ENCODE results near the gene OGDHL.

- TF ChIP-seq, protein P1, sequence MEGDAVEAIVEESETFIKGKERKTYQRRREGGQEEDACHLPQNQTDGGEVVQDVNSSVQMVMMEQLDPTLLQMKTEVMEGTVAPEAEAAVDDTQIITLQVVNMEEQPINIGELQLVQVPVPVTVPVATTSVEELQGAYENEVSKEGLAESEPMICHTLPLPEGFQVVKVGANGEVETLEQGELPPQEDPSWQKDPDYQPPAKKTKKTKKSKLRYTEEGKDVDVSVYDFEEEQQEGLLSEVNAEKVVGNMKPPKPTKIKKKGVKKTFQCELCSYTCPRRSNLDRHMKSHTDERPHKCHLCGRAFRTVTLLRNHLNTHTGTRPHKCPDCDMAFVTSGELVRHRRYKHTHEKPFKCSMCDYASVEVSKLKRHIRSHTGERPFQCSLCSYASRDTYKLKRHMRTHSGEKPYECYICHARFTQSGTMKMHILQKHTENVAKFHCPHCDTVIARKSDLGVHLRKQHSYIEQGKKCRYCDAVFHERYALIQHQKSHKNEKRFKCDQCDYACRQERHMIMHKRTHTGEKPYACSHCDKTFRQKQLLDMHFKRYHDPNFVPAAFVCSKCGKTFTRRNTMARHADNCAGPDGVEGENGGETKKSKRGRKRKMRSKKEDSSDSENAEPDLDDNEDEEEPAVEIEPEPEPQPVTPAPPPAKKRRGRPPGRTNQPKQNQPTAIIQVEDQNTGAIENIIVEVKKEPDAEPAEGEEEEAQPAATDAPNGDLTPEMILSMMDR (IDR thresholded peaks at IDR 0.05): no peak
- TF ChIP-seq POLR2A (IDR thresholded peaks at IDR 0.05): no peak
Observed at GRCh38 chr10:49760789-49761188, 1.3 kb downstream of the OGDHL start.
